ENCODE results near the gene SCNM1. TPM values are rescaled to one million over a fixed set of nuclear protein-coding genes. Genes with fewer than 3 reads are reported as not detected.

SCNM1 gene
- total and polyA plus RNA-seq, 9 of the 15 experiments (the other 6 are each of a cell fraction or from before 2014, with no cell fraction given), result 17.2 to 204 (median 63.0) TPM

GRCh38 chr1:151165738-151166504 lies at the start of gene SCNM1, which contains the start of gene LYSMD1 (continued):
- TF ChIP-seq MYC (IDR thresholded peaks at IDR 0.05; ENCODE audit: low read depth, low read length), result peak; percentile 54; the same call in 1 of the 2 replicates
- no peak for TF ChIP-seq MYC (CRISPR knock-in tag; IDR thresholded peaks at IDR 0.05; ENCODE audit: borderline replicate concordance, low read depth)
- TF ChIP-seq HDAC8 (tag; IDR thresholded peaks at IDR 0.05), result no peak
- peak; percentile 81 for TF ChIP-seq POLR2A (conservative IDR thresholded peaks at IDR 0.05)
- peak; percentile 85; the same call in 1 of the 2 replicates for TF ChIP-seq JUN (IDR thresholded peaks at IDR 0.05; ENCODE audit: borderline replicate concordance, low read depth, low read length)
- TF ChIP-seq JUN (CRISPR knock-in tag; IDR thresholded peaks at IDR 0.05; ENCODE audit: borderline replicate concordance), result no peak
- no peak for TF ChIP-seq COPS2 (conservative IDR thresholded peaks at IDR 0.05)
- 0 out of 2 replicates have a peak, but pooled peaks have one; percentile 50 for TF ChIP-seq PHB (CRISPR knock-in tag; IDR thresholded peaks at IDR 0.05)
- peak; percentile 53; the same call in 1 of the 2 replicates for TF ChIP-seq BCL6 (CRISPR knock-in tag; IDR thresholded peaks at IDR 0.05)
- TF ChIP-seq TFAP4 (CRISPR knock-in tag; IDR thresholded peaks at IDR 0.05; ENCODE audit: borderline replicate concordance), result peak; percentile 74; the same call in 1 of the 2 replicates
- TF ChIP-seq HDAC1 (IDR thresholded peaks at IDR 0.05), result peak in 1 of 2 experiments; percentile 73; a peak in 2 of 4 replicates
- 0 out of 2 replicates have a peak, but pooled peaks have one; percentile 7 for TF ChIP-seq PTTG1 (tag; IDR thresholded peaks at IDR 0.05; ENCODE audit: low read depth)
- TF ChIP-seq RNF2 (IDR thresholded peaks at IDR 0.05), result peak; percentile 75; the same call in 1 of the 2 replicates
- peak; percentile 90 for TF ChIP-seq TARDBP (IDR thresholded peaks at IDR 0.05)
- TF ChIP-seq FOS (IDR thresholded peaks at IDR 0.05; ENCODE audit: extremely low read depth, insufficient read length), result no peak
- TF ChIP-seq HNRNPL (IDR thresholded peaks at IDR 0.05; ENCODE audit: low read depth, low read length), result no peak
- TF ChIP-seq TAF1 (IDR thresholded peaks at IDR 0.05; ENCODE audit: control insufficient read depth, extremely low read depth, insufficient read depth, low read length, severe bottlenecking), result peak; percentile 77
- peak; percentile 100 for TF ChIP-seq ZNF407 (IDR thresholded peaks at IDR 0.05; ENCODE audit: low read depth)
- no peak; the same call in 1 of the 2 replicates for TF ChIP-seq NCOR1 (IDR thresholded peaks at IDR 0.05)
- peak; percentile 53; the same call in 1 of the 2 replicates for TF ChIP-seq FOSL1 (tag; conservative IDR thresholded peaks at IDR 0.05)
- TF ChIP-seq ZNF668 (CRISPR knock-in tag; IDR thresholded peaks at IDR 0.05), result 0 out of 2 replicates have a peak, but pooled peaks have one; percentile 17
